Stimulated activated CD8-positive, alpha-beta memory T cell treated with anti-CD3 and anti-CD28 coated beads, Interleukin-2, amount 100 ng/mL, for 1 hour (primary cell): ENCODE results near the gene CYB561D1.

ENCODE experiments used
- DNase-seq, 2 donors: peaks; one replicate each; pipeline ENCODE4 v3.0.0-alpha.2; 2020; ENCODE audit warnings: low read depth in 2 of 2

CYB561D1 gene

DNA sequence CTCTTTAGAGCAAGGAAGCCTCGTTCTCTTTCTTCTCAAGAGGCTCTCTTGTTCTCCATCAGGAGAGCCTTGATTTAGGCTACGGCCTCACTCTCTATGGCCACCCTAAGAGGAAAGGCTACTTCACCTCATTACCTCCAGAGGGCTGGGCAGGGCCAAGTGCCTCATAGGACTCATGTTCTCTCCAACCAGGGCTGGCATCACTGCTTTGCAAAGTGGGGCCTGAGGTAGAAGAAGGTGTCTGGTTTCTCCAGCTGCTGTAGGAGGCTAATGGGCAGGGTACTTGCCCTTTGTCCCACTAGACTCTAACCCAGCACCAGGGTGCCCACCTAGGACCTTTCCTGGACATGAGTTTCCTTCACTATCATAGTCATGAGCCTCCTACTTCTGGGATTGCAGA, 12.2 kb upstream of the CYB561D1 start:
- no peak for DNase-seq

DNA sequence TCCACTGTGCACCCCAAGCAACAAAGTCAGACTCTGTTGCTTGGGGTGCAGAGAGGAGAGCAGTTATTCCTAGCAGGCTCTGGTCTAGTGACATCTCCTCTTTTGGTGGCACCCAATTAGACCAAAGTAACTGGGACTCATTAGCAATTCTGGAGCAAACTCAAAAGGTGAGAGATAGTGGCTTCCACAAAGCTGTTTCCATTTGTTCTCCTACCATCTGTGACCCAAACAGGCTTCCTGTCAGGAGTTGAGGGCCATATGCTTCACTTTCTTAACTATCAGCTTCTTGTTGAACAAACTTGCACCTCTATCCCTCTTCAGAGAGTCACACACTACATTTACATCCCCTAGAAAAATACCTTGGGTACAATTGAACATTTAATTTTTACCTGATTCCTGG, 11.7 kb upstream of the CYB561D1 start:
- no peak for DNase-seq

- DNase-seq: no peak
Observed at GRCh38 chr1:109482791-109483671, 10.9 kb upstream of the CYB561D1 start.

DNA sequence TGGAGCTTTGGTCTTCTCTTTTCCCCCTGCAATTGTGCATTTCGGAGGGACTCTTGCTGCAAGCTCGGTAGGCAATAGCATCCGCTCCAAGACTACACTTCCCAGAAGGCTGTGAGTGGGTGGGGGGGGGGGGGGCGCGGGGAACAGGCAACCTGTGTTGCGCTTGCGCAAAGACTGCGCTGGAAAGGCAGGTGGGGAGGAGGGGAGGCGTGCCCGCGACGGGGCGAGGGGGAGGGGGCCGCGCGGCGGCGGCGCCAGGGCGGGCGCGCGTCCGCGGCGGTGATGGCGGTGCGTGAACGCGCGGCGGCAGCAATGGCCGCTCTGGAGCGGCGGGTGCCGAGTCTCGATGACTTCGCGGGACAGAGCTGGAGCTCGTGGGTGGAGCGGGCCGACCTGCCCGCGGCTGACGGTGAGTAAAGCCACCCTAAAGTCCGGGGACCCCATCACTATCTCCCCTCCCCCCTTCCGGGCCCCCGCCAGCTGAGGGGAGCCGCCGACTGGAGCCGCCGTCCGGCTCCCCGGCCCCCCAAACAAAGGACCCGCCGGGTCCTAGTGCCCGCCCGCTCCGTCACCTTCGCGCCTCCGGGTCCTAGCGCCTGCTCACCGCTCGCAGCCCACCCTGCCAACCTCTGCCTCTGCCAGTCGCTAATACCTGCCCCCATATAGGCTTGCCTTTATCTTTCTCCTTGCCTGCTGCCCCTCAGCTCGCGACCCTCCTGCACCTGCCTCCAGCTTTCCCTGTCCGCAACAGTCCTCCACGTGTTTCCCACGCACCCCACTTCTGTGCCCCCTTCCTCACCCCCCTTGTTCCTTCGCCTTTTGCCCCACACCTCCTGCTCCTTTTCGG, 10.0 kb upstream of the CYB561D1 start, which contains the start of gene ATXN7L2:
TSS of gene ATXN7L2 (plus strand) at position 234 of the 847 bp plus-strand sequence. CDS start at position 283, 49 bp downstream.
- peak; percentile 79 to 88 for DNase-seq

- no peak for DNase-seq
Observed at GRCh38 chr1:109484519-109484975, 9.3 kb upstream of the CYB561D1 start.

- no peak for DNase-seq
Observed at GRCh38 chr1:109485001-109485400, 8.9 kb upstream of the CYB561D1 start.

DNA sequence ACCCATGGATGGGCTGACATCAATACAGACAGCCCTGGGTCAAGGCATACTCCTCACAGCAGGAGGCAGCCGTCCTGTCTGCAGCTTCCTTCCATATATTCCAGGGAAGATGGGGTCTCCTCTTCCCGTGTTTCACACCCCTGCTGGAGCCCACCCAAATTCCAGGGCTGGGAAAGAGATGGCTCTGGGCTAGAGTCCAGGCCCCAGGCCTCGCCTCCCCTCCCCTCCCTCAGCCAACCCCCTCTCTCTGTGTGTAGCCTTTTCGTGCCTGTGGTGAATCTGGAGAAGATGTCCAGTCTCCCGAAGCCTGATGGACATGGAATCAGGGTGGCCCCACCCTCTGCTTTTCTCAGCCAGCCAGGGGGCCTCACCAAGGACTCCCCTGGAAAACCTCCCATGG, 6.6 kb upstream of the CYB561D1 start:
- DNase-seq: no peak

DNA sequence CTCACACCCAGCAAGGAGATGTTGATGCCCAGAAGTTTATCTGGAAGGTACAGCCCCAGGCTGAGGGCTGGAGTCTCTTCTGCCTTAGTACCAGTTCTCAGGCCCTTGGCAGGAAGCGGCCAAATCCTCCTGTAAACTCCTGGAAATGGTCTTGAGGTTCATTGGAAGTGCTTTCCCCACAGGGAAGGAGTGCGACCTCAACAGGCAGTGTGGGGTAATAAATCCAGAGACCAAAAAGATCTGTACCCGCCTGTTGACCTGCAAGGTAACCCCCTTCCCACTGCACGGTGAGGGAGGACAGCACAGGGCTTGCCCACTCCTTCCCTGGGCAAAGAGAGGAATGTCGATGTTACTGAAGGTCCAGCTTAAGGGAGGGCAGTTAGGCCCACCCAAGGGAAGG, 5.7 kb upstream of the CYB561D1 start:
- no peak for DNase-seq

DNA sequence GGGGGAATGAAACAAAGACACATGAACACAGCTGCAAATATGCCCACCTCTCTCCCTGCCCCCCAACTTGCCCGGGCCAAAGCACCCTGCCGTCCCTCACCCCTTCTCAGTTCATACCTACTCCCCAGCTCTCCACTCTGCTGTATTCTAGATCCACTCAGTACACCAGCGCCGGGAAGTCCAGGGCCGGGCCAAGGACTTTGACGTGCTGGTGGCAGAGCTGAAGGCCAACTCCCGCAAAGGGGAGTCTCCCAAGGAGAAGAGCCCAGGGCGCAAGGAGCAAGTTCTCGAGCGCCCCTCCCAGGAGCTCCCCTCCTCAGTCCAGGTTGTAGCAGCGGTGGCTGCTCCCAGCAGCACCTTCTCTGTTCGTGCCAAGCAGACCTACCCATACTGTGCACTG, 5.2 kb upstream of the CYB561D1 start:
- DNase-seq: no peak

- peak in 1 of 2 donors; percentile 52 for DNase-seq
Observed at GRCh38 chr1:109490029-109490933, 3.6 kb upstream of the CYB561D1 start.

DNA sequence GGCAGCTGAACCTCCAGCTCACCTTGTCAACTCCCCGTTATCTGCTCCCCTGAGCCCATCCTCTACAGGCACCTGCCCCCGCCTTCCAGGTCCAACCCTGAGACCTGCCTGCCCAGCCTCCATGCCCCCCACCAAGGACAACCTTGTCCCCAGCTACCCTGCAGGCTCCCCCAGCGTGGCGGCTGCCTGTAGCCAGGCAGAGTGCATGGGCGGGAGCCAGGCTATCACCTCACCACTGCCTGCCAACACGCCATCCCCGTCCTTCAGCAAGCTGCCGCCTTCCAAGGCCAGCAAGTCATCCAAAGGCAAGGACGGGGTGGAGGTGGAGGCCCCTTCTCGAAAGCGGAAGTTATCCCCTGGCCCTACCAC, 3.0 kb upstream of the CYB561D1 start:
- DNase-seq: no peak

DNA sequence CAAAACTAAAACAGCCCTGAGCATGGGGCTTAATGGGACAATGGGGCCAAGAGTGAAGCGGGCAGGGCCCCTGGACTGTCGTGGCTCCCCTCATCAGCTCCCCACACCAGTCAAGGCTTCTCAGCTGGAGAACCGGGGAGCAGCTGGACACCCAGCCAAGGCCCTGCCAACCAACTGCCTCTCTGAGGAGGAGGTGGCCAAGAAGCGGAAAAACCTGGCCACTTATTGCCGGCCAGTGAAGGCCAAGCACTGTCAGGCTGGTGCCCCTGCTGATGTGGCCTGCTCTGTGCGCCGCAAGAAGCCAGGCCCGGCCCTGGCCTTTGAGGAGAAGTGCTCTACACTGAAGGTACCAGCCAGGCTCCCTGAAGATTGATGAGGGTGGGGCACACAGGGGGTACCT, 2.5 kb upstream of the CYB561D1 start:
- no peak for DNase-seq

GRCh38 chr1:109492779-109493178, 1.1 kb upstream of the CYB561D1 start:
- no peak for DNase-seq

DNA sequence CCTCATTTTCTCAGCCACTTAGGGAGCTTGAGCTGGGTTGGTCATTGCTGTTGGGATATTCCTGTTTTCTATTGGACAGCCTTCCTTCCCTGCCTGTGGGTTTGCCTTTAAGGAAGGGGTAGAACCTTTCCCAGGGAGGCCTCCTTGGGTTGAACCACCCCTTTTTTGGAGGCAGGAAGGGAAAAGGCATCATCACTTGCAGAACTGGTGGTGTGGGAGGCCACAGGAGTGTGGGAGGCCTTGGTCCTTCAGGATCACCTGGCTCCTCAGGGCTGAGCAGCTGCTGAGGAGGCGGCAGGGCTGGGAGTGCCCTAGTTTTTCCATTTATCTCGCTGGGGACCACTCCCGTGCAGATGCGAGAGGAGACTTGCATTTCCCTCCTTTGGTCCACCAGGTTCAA, 667 bp upstream of the CYB561D1 start:
- DNase-seq: no peak

DNA sequence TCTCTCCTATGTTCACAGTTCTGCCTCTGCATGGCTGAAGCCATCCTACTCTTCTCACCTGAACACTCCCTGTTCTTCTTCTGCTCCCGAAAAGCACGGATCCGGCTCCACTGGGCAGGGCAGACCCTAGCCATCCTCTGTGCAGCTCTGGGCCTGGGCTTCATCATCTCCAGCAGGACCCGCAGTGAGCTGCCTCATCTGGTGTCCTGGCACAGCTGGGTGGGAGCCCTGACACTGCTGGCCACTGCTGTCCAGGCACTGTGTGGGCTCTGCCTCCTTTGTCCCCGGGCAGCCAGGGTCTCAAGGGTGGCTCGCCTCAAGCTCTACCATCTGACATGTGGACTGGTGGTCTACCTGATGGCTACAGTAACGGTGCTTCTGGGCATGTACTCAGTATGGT, 1.8 kb downstream of the CYB561D1 start:
- no peak for DNase-seq

DNA sequence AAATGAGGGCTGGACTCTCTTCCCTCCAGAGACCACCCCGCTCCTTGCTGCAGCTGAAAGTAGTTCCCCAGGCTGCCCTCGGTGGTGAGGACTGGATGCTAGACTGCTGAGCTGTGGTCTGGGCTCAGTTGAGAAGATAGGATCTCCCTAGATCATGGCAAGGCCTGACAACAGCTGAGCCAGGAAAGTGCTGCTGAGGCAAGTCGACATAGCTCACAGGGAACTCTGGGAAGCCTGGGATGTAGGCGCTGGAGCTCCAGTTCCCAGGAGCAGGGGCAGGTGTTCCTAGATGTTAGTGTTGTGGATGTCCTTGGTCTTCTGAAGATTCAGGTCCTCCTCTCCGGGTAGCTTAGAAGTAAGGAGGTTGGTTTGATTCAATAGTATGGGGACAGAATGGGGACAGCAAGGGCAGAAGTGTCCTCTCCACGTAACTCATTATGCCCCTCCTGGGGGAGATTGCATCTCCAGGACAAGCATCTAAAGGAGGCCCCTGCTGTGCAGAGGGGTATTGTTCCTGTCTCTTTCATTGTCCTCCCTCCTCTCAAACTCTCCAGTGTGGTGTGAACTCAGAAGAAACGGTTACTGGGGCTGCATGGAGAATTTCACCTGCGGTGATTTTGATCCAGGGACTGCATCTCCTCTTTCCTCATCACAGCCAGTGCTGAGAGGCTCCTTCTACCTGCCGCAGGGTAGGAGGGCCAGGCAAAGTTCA, 3.7 kb downstream of the CYB561D1 start:
- DNase-seq: no peak

GRCh38 chr1:109498161-109498801, 4.4 kb downstream of the CYB561D1 start:
- no peak for DNase-seq

DNA sequence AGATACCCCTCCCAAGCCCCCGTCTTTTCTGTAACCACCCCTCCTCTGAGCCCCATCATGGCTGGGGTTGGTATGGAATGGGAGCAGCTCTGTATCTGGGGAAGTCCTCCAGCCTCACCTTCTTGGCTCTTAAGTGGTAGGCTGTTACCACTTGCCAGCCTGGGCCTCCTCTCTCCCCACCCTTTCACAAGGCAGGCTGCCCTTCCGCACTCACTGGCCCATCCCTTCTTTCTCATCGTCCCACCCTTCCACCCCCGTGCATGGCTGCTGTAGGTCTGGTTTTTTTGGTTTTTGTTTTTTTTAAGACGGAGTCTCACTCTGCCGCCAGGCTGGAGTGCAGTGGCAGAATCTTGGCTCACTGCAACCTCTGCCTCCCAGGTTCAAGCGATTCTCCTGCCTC, 5.2 kb downstream of the CYB561D1 start:
- DNase-seq: no peak

GRCh38 chr1:109499661-109500536, 6.0 kb downstream of the CYB561D1 start:
- peak in 1 of 2 donors; percentile 37 for DNase-seq
